Aorta (tissue), 5 donors: ENCODE measurements around the gene SERINC2. TPM values are rescaled to one million over a fixed set of nuclear protein-coding genes. Genes with fewer than 3 reads are reported as not detected.

ENCODE experiments used
- ATAC-seq: fragments of 200-7000 bp; cut with Tn5 transposase; one replicate; pipeline ENCODE4 v1.9.1; 2022; ENCODE audit warnings: moderate library complexity; ENCODE audit not compliant: low FRiP score
- DNase-seq, 2 donors: peaks; one replicate each; pipeline ENCODE4 v3.0.0-alpha.2; 2020
- H3K27ac ChIP-seq, 2 donors: one replicate each; pipeline ENCODE4 v1.5.1; 2013; ENCODE audit warnings: low read length in 2 of 2, mild to moderate bottlenecking in 2 of 2, moderate library complexity in 2 of 2, control low read depth in 1 of 2, inconsistent platforms in 1 of 2, low read depth in 1 of 2
- H3K27me3 ChIP-seq, 2 donors: one replicate each; pipeline ENCODE4 v1.6.1; 2013; ENCODE audit warnings: control low read depth in 1 of 2, low read length in 1 of 2, mild to moderate bottlenecking in 1 of 2, moderate library complexity in 1 of 2; ENCODE audit not compliant: insufficient read depth in 2 of 2, control insufficient read depth in 1 of 2
- H3K36me3 ChIP-seq, 2 donors: one replicate each; pipeline ENCODE4 v1.6.1; 2013; ENCODE audit warnings: control low read depth in 1 of 2, low read length in 1 of 2, mild to moderate bottlenecking in 1 of 2; ENCODE audit not compliant: insufficient read depth in 2 of 2, control insufficient read depth in 1 of 2
- H3K4me1 ChIP-seq, 2 donors: one replicate each; pipeline ENCODE4 v1.6.1; 2013; ENCODE audit warnings: low read length in 2 of 2, control low read depth in 1 of 2, mild to moderate bottlenecking in 1 of 2, moderate library complexity in 1 of 2; ENCODE audit not compliant: insufficient read depth in 2 of 2, control insufficient read depth in 1 of 2
- H3K4me3 ChIP-seq, 2 donors: one replicate each; pipeline ENCODE4 v1.5.1; 2013; ENCODE audit warnings: low read length in 2 of 2, control low read depth in 1 of 2, mild to moderate bottlenecking in 1 of 2
- H3K9me3 ChIP-seq: one replicate; pipeline ENCODE4 v1.6.1; 2013; ENCODE audit warnings: mild to moderate bottlenecking, low read length; ENCODE audit not compliant: control insufficient read depth
- WGBS, 2 donors: extraction: QIAGEN DNeasy Blood & Tissue Kit; methylation state at CpG; one replicate each; pipeline ENCODE4 v1.1.7; 2013; 5-methylcytosine and 5-hydroxymethylcytosine counted together
- intact Hi-C, 2 donors: fragments of 100-400 bp; cut with DNase I; formaldehyde crosslinking; loops; one replicate each; pipeline versions ENCODE4 v1.14.2 to v1.15.0; 2022
- polyA plus RNA-seq, 2 donors: library from polyadenylated mRNA; stranded (reverse); fragments of 200-250 nt; gene quantifications; one replicate each; pipeline ENCODE4 v1.2.3, GENCODE V29; 2013
- total RNA-seq, 2 donors: library from RNA; stranded (reverse); fragmentation: NEBNext Ultra II Directional; extraction: Animal tissue kit (Norgen Biotek cat#: 25700); gene quantifications; one replicate each; pipeline ENCODE4 v1.2.1, GENCODE V29; 2021
- donor health status: healthy with polysubstance abuse.
- donor health status: Bipolar disorder and iron deficiency.
- donor health status: DM: no; HTN: no; CAD: no.
- donor health status: DM: no; HTN: no; CAD: no.
- donor health status: DM: yes; HTN: yes; CAD: no.

Gene SERINC2
- total and polyA plus RNA-seq, 4 donors, result 2.5 to 20.7 (median 3.5) TPM

DNA sequence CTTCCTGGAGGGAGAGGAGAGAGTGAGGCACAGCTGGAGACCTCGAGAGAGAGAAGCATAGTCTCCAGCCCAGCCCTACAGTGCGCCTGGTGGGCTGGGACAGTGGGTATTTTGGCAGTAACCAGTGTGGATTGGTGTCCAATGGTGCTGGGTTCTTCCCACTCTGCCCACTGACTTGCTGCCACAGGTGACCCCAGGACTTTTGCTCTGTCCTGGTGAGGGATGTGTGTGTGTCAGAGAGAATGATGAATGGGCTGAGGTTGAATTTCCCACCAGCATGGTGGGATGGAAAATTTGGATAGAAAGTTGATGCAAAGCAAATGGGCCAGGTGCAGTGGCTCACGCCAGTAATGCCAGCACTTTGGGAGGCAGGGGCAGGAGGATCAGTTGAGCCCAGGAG is 26.3 kb downstream of the SERINC2 start:
- H3K9me3 ChIP-seq, result peaks cover 2% of the 10 kb centered on the region
- no peaks in the 10 kb centered on the region for H3K36me3 ChIP-seq
- H3K27me3 ChIP-seq, result no peaks in the 10 kb centered on the region
- ATAC-seq (no peak), DNase-seq (no peak)
- no peaks in the 10 kb centered on the region for H3K4me1 ChIP-seq
- intact Hi-C loops, result no loop called here
- no peak overlapping the region for H3K4me3 ChIP-seq
- 75 to 76% methylated on average over 3 of the region's 3 CpGs for WGBS, 2 donors
- H3K27ac ChIP-seq, result no peak overlapping the region

DNA sequence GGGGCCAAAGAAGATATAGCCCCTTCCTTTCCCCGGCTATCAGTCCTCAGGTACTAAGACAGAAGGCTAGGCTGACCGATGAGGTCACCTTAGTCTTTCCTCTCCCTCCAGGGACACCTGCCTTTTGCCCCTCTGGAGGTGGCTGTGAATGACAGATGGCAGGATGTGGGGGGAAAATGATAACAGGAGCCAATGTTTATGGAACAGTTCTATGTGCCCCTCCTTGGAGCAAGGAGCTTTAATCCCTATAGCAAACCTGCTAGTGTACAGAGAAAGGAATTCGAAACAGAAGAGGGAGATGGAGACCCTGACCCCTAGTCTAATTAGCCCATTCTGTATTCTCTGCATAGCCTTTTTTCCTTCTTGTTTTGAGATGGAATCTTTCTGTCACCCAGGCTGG is 28.1 kb downstream of the SERINC2 start:
- 81 to 90% methylated on average over 3 of the region's 3 CpGs for WGBS, 2 donors
- DNase-seq (no peak), ATAC-seq (no peak)
- Histone ChIP-seq H3K36me3 (no peaks in the 10 kb centered on the region), H3K9me3 (peaks cover 2% of the 10 kb centered on the region), H3K27ac (no peak overlapping the region), H3K4me3 (no peak overlapping the region), H3K4me1 (no peaks in the 10 kb centered on the region), H3K27me3 (no peaks in the 10 kb centered on the region)
- intact Hi-C loops, result no loop called here

DNA sequence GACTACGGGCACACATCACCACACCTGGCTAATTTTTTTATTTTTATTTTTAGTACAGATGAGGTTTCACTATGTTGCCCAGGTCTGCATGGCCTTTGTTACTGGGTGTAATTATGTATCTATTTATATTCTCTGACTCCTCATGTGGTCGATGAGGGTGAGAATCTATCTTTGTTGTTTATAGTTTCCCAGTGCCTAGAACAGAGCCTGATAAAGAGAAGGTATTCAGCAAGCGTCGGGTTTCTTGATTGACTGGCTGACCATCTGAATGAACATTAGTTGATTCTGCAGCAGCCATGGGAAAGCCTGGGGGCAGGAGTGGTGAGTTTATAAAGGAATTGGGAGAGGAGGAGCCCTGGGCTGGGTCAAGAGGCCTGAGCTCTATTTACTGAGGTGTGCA is 28.5 kb downstream of the SERINC2 start:
- 78 to 82% methylated on average over 4 of the region's 4 CpGs for WGBS, 2 donors
- H3K4me3 ChIP-seq, result no peak overlapping the region
- H3K9me3 ChIP-seq, result peaks cover 2% of the 10 kb centered on the region
- DNase-seq (no peak), ATAC-seq (no peak)
- H3K4me1 ChIP-seq, result no peaks in the 10 kb centered on the region
- no peaks in the 10 kb centered on the region for H3K27me3 ChIP-seq
- no peaks in the 10 kb centered on the region for H3K36me3 ChIP-seq
- intact Hi-C loops, result no loop called here
- H3K27ac ChIP-seq, result no peak overlapping the region

DNA sequence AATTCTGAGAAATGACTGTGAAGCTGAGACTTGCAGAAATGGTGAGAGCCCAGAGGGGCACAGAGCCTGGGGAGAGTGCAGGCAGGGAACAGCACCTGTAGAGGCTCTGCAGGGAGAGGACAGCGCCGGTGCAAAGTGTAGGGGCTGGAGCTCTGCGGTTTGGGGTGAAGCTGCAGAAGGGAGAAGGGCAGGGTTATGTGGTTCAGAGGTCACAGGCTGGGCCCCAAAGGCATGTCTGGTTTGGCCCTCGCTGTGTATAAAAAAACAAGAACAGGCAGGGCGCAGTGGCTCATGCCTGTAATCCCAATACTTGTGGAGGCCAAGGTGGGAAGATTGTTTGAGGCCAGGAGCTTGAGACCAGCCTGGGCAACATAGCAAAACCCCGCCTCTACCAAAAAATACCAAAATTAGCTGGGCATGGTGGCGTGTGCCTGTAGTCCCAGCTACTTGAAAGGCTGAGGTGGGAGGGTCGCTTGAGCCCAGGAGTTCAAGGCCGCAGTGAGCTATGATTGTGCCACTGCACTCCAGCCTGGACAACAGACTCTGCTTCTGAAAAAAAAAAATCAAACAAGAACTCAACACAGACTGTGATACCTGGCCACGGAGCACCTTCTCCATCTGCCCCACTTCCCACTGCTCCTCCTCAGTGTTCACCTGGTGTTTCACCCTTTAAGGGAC is 29.1 kb downstream of the SERINC2 start:
- Histone ChIP-seq H3K27me3 (no peaks in the 10 kb centered on the region), H3K27ac (no peak overlapping the region), H3K4me3 (no peak overlapping the region), H3K4me1 (no peaks in the 10 kb centered on the region), H3K9me3 (peaks cover 2% of the 10 kb centered on the region), H3K36me3 (no peaks in the 10 kb centered on the region)
- no peak for ATAC-seq
- intact Hi-C loops, result no loop called here
- WGBS, 2 donors, result 90 to 92% methylated on average over 10 of the region's 10 CpGs
- peak in 1 of 2 donors; percentile 67 for DNase-seq

- H3K4me3 ChIP-seq, result no peak overlapping the region
- no peaks in the 10 kb centered on the region for H3K36me3 ChIP-seq
- DNase-seq (no peak), ATAC-seq (no peak)
- 64 to 66% methylated on average over 4 of the region's 4 CpGs for WGBS, 2 donors
- H3K27ac ChIP-seq, result no peak overlapping the region
- peaks cover 2% of the 10 kb centered on the region for H3K9me3 ChIP-seq
- H3K4me1 ChIP-seq, result no peaks in the 10 kb centered on the region
- intact Hi-C loops, result no loop called here
- H3K27me3 ChIP-seq, result no peaks in the 10 kb centered on the region
These were observed 29.6 kb downstream of the SERINC2 start for GRCh38 chr1:31442648-31442994.

DNA sequence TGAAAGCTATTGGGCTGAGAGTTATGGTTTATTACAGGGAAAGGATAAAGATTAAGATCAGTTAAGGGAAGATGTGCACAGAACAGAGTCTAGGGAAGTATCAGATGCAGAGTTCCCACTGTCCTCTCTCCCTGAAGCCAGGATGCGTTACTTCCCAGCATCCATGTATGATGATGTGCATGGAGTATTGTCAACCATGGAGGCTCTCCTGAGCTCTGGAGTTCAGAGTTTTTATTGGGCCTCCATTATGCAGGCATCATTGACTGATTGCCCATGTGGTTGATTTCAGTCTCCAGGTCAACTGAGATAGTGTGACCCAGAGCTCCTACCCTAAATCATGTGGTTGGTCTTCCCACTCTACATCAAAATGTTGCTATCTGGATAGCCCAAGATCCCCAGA is 30.7 kb downstream of the SERINC2 start:
- H3K27me3 ChIP-seq, result no peaks in the 10 kb centered on the region
- intact Hi-C loops, result no loop called here
- no peaks in the 10 kb centered on the region for H3K4me1 ChIP-seq
- 96 to 100% methylated on average over 1 of the region's 1 CpG for WGBS, 2 donors
- peaks cover 2% of the 10 kb centered on the region for H3K9me3 ChIP-seq
- H3K36me3 ChIP-seq, result no peaks in the 10 kb centered on the region
- no peak overlapping the region for H3K4me3 ChIP-seq
- no peak for ATAC-seq
- H3K27ac ChIP-seq, result no peak overlapping the region
- DNase-seq, result no peak

- Histone ChIP-seq H3K27me3 (no peaks in the 10 kb centered on the region), H3K4me3 (no peak overlapping the region), H3K36me3 (no peaks in the 10 kb centered on the region), H3K9me3 (peaks cover 4% of the 10 kb centered on the region), H3K27ac (no peak overlapping the region), H3K4me1 (no peaks in the 10 kb centered on the region)
- DNase-seq (no peak), ATAC-seq (no peak)
- intact Hi-C loops, result no loop called here
- WGBS, 2 donors, result 65 to 72% methylated on average over 8 of the region's 8 CpGs
These were observed 31.9 kb downstream of the SERINC2 start for GRCh38 chr1:31444725-31445448.

DNA sequence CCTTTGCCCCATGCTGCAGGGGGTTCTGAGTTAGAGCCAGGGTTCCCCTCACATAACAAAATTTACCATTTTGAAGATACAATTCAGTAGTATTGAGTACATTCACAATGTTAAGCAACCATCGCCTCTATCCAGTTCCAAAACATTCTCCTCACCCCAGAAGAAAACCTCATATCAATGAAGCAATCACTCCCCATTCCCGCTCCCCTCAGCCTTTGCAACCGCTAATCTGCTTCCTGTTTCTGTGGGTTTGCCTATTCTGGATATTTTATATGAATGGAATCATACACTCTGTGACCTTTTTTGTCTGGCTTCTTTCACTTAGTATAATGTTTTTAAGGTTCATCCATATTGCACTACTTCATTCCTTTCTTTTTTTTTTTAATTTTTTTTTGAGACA is 32.9 kb downstream of the SERINC2 start:
- Histone ChIP-seq H3K4me3 (no peak overlapping the region), H3K4me1 (no peaks in the 10 kb centered on the region), H3K27me3 (no peaks in the 10 kb centered on the region), H3K36me3 (no peaks in the 10 kb centered on the region), H3K27ac (no peak overlapping the region), H3K9me3 (peaks cover 4% of the 10 kb centered on the region)
- ATAC-seq (no peak), DNase-seq (no peak)
- intact Hi-C loops, result no loop called here
- WGBS, 2 donors, result 77 to 81% methylated on average over 3 of the region's 3 CpGs

DNA sequence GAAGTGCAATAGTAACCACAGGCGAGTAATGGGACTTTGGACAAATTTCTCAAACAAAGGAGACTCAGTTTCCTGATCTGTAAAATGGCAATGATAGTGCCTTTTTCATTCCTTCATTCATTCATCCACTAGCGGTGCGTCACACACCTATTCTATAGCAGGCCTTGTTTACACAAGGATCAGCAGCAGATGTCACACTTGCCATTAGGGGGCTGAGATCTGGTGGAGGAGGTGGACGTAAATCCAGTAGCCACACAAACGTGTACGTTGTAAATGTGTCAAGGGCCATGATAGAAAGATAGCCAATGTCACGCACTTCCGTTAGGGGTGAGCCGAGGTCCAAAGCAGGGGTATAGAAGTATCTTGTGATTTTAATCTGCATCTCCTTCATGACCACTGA is 34.2 kb downstream of the SERINC2 start:
- DNase-seq (no peak), ATAC-seq (no peak)
- no peak overlapping the region for H3K27ac ChIP-seq
- 31 to 42% methylated on average over 9 of the region's 9 CpGs for WGBS, 2 donors
- no peaks in the 10 kb centered on the region for H3K4me1 ChIP-seq
- H3K4me3 ChIP-seq, result no peak overlapping the region
- H3K9me3 ChIP-seq, result peaks cover 4% of the 10 kb centered on the region
- H3K36me3 ChIP-seq, result no peaks in the 10 kb centered on the region
- intact Hi-C loops, result no loop called here
- H3K27me3 ChIP-seq, result no peaks in the 10 kb centered on the region
